NCI-H446 treated with DMSO at 0.1 percent for 48 hours (cell line): ENCODE results near the gene POGK.
"Not testable (repeated sequence)": the region's sequence is repeated elsewhere in the genome, so short reads cannot be mapped to it uniquely, and the experiment has no call there.

Experiments used
- DNase-seq: peaks from one replicate; lab custom pipeline; 2025; lab: John Stamatoyannopoulos, UW

POGK gene, protein sequence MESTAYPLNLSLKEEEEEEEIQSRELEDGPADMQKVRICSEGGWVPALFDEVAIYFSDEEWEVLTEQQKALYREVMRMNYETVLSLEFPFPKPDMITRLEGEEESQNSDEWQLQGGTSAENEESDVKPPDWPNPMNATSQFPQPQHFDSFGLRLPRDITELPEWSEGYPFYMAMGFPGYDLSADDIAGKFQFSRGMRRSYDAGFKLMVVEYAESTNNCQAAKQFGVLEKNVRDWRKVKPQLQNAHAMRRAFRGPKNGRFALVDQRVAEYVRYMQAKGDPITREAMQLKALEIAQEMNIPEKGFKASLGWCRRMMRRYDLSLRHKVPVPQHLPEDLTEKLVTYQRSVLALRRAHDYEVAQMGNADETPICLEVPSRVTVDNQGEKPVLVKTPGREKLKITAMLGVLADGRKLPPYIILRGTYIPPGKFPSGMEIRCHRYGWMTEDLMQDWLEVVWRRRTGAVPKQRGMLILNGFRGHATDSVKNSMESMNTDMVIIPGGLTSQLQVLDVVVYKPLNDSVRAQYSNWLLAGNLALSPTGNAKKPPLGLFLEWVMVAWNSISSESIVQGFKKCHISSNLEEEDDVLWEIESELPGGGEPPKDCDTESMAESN

DNA sequence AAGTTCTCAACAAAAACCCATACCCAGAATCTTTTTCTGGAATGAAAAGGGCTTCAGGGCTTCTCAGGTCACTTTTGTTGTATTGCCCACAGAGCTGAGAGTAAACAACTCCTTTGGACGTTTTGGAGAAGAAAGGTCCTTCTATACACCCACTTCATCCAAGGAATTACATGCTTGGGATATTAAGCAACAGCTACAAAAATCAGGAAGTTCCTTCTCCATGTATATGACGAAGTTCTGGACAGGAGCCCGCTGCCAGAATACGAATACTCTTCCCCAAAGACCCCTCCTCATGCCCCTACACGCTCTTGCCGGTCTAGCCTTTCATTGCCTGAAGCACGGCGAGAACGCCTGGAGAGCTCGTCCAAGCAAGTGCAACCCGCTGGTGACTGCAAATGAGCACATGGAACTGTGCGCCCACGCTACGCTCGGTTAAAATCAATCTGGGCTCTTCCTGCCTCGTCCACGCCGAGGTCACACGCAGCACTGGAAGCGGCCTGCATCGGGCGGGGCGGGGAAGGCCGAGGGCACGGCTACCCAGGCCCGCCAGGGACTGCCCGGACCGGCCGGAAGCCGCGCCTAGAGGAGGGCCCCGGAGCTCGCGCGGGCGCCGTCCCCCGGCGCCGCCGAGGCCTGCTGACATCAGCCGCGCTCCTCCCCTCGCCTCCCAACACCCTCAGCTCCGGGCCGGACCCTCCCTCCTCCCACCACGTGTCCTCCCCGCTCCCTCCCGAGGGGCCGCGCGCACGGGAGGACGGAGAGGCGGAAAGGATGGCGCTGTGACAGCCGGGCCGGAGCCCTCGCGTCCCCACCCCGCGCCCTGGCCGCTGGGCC lies at the start of gene POGK:
POGK (plus strand) TSS at position 710 of the 834 bp plus-strand sequence. CDS start 1,482 bp downstream, outside the sequence.
- peak; percentile 78 for DNase-seq

DNA sequence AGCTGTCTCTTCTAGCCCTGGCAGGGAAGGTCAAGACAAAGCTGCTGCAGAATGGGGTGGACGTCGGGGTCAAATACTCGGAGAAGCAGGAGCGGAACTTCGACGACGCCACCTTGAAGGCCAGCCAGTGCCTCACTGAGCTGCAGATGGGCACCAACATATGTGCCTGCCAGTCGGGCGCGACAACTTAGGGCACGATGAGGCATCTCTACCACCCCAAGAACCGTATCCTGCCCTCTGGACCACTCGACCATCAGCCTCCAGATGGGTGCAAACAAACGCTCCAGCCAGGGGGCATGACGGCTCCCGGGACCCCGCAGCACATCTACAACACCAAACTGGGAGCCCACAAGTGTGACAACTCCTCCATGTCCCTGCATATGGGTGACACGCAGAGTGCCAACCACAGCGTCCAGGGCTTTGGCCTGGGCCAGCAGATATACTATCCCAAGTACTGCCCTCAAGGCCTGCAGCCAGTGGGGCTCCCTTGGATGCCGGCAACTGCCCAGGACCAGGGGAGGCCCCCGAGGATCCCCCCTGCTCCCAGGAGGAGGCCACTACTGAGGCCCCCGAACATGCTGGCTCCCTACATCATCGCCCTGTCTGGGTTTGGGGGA lies 42.5 kb upstream of the POGK start:
- DNase-seq = no peak

DNA sequence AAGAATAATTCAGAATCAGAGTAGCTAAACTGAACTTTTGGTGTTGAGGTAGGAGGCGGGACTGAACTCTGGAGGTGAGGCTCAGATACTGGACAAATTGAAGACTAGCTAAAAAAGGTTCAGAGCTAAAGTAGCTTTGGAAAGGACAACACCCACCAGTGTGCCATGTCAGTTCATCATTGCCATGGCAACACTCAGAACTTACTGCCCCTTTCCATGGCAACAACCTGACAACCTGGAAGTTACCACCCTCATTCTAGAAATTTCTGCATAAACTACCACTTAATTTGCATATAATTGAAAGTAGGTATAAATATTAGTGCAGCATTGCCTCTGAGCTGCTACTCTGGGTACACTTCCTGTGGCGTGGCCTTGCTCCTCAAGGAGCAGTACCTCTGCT lies 30.3 kb upstream of the POGK start:
- DNase-seq = no peak

DNA sequence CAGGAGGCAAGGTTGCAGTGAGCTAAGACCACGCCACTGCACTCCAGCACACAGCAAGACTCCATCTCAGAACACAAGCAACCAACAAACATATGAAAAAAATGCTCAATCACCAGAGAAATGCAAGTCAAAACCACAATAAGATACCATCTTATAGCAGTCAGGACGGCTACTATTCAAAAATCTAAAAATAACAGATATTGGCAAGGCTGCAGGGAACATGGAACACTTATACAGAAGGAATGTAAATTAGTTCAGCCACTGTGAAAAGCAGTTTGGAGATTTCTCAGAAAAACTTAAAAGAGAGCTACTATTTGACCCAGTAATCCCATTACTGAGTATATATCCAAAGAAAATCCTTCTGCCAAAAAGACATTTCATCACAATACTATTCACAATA lies 27.6 kb upstream of the POGK start:
- no peak for DNase-seq

DNA sequence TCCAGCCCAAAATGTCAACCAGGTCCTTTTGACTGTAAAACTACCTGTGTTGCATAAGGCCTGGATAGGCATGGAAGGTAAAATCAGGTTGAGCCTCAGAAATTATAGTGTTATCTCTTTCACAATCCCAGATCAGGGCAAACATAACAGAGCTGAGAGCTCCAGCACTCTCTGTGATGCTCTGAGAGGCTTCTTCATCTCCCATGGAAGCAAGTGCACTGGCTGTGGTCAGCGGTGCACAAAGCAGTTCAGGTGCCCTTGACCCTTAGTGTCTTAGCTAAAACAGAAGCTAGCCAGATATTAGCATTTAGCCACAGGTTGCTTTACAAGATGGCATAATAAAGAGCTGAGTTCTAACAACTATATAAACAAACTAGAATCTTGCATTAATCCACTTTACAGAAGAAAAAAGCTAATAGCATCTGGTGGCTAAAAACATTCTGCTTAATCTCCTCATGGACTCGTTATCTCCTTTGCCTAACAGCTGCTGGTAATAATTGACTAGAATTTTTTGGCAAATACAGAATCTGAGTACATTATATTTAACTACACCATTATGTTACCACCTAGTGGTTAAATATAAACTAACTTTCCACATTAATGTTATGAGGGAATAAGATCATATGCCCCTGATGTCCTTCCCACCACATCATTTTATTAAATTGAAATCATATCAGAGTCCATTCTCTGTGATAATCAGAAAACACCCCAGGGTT lies 25.6 kb upstream of the POGK start:
- no peak for DNase-seq

DNA sequence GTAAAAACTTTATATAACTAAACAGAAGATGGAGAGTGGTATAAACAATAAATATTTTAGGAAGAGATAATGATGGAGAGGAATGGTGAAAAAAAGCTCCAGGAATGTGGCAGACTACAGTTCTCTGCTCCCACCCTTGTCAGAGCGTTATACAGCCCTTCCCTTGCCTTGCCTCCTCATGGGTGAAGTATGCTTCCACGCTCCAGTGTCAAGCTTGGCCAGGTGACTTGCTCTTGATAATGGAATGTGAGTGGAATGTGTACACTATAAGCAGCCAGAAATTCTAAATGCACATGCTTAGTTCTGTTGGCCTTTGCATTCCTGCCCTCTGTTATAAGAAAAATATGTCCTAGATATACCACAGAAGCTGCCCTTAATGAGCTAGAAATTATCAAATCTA lies 24.7 kb upstream of the POGK start:
- no peak for DNase-seq

DNA sequence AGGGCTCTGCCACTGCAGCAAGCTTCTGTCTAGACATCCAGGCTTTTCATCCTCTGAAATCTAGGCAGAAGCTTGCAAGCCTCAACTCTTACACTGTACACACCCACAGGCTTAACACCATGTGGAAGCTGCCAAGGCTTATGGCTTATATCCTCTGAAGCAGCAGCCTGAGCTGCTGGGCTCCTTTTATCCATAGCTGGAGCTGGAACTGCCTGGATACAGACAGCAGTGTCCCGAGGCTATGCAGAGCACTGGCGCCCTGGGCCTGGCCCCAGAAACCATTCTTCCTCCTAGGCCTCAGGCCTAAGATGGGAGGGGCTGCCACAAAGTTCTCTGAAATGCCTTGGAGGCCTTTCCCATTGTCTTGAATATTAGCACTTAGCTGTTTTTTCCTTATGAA lies 19.3 kb upstream of the POGK start:
- DNase-seq = no peak

DNA sequence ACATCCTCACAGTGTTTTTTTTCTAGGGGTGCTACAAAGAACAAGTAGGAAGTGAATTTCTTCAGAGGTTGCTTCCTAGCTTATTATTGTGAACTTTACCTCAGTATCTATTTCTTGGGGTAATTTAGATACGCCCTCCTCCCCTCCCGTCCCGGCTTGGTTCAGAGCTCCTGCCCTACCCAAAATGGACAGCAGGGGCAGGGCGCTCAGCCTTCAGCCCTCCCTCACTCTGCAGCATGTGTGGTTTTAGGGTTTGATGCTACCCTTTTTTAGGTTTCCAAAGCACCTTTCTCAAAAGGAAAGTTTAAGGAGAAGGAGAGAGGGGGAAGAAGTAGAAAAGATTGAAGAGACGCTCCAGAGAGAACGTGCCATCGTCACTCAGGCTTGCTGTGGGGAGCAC lies 16.9 kb upstream of the POGK start:
- DNase-seq = no peak

DNA sequence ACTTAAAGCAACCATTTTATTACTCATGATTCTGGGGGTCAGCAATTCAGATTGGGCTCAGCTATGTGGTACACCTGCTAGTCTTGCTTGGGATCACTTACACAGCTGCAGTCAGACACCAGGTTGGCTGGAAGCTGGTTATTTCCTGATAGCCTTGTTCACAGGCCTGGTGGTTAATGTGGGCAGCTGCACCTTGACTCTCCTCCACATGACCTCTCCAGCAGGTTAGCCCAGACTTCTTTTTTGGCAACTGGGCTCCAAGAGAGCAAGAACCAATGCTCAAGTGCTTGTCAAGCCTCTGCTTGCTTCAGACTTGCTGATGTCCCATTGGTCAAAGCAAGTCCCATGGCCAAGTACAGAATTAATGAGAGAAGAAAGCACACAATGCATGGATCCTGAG lies 11.8 kb upstream of the POGK start:
- DNase-seq = no peak

DNA sequence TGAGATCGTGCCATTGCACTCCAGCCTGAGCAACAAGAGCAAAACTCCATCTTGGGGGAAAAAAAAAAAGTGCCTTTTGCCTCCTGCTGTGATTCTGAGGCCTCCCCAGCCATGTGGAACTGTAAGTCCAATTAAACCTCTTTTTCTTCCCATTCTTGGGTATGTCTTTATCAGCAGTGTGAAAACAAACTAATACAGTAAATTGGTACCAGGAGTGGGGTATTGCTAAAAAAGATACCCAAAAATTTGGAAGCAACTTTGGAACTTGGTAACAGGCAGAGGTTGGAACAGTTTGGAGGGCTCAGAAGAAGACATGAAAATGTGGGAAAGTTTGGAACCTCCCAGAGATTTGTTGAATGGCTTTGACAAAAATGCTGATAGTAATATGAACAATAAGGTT lies 9.5 kb upstream of the POGK start:
- DNase-seq = not testable (repeated sequence)

DNA sequence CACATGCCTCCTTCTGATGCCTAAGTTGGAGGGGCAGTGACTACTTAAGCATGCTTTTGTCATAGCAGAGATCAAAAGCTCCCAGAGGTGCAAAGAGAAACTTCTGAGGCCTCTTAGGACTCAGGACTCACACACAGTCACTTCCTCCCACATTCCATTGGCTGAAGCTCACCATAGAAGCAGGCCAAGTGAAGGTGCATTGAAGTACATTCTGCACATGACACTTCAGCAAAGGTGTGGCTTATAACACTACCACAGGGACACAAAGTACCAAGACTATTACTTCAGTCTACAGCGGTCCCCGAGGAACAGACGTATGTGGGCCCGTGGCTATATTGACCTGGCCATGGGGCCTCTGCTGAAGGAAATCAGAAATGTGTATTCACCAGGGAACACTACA lies 2.5 kb upstream of the POGK start:
- no peak for DNase-seq

DNA sequence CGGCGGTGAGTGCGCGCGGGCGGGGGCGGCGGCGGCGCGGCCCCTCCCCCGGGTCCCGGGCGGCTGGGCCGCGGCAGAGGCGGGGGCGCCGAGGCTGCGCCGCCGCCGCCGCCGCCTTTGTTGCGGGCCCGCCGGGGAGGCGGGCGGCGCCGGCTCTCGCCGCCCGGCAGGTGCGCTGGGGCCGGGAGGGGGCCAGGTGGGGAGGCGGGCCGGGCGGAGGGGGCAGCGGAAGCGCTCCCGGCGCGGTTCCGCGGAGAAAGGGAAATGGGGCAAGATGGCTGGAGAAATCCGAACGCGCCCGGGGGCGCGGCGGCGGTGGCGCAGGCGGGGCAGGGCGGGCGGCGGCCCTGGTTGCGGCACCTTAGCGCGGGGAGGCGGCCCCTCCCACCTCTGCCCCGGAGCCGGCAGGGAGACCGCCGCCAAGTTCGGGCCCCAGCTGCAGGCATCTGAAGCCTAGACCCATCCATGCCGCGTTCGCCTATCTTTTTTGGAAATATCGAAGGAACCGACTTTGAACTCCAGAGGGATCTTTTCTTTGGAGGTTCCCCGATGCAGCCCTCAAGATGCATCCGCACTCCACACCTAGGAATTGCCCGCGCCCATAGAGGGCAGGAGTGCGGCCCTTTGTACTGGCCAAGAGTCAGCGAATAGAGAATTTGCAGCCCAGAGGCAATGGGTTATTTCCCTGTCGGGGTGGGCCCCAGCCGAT lies 479 bp downstream of the POGK start:
- peak; percentile 11 for DNase-seq

DNA sequence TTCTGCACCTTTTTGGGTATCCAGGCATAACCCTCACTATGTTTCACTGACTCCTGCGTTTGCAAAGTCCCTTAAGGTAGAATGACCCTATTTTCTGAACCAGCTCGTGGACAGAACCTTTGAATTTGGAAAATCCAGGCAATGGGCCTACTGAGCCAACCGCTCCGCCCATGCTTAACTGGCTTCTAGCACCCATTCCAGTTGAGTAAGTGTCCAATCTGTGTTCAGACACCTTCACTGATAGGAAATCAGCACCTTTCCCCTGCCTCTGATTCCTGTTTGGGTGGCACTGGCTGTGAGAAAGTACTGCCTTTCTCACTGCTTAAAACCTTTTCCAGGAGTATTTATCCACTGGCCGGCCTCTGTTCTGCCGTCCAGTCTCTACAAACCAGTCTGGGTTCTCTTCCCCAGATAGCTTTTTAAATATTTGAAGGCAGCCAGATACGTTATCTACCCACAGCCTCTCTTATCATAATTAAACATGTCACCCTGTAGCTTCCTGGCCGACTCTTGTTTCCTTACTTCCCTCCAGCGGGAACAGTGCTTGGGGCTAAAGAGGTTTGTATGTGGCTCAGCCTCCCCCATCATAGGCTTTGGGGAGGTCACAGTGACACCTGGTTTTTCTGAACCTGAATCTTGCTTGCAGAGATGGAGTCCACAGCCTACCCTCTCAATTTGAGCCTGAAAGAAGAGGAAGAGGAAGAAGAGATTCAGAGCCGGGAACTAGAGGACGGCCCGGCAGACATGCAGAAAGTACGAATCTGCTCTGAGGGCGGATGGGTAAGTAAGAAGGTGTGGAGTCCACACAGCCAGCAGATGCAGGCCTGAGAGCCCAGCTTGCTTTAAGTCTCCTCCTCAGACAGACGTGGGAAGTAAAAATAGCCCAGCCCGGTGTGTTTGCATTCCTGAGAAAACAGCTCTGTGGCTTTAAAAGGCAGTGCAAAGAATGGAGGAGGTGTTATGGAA lies 1.3 kb downstream of the POGK start:
- DNase-seq = no peak

DNA sequence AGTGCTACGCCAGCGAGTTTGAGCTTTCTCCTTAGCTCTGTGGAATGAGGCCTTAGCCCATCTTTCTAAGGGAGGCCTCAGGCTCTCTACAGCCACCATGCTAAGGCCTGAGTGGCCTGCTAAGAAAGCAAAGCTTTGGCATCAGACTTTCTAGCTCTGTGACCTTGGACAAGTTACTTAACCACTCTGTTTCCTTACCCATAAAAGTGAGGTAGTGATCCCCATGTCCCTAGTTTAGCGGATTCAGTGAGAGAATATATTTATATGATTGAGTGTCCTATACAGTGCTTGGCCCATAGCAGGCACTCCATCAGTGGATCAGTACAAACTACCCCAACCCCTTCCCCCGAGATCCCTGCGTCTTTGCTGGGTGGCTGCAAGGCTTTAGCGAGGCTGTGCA lies 4.0 kb downstream of the POGK start:
- no peak for DNase-seq

DNA sequence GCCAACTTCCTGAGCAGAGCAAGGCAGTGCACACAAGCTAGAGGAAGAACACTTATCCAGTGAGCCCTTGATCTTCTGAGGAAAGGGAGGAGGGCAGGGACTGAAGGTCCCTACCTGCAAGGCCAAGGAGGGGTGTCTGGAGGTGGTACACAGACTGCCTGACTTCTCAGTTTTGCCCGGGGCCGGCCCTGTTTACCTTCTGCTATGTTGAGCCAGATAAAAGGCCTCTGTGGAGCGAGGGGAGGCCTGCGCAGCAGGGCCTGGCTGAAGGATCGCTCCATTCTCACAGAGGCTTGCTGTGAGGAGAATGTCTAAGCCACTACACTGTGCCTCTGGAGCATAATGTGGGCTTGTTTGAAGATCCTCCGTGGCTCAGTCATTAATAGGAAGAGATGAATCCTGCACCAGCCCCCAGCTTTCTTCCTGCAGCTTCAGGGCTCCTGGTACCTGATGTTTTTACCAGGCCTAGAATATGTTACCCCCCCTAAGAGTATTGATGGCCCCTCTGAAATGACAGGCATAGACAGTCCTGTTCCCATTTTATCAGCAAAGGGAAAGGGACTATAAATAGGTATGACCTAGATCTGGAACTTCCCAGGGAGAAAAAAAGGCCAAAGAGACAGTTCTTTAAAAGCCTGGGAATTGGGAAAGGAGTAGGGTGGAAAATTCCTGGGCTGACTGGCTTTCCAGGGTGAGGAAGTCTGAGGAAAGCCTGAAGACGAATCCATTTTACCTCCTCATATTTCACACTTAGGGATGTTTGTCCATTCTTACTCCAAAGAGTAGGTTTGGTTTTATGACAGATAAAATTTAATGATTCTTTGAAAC lies 4.7 kb downstream of the POGK start:
- no peak for DNase-seq

DNA sequence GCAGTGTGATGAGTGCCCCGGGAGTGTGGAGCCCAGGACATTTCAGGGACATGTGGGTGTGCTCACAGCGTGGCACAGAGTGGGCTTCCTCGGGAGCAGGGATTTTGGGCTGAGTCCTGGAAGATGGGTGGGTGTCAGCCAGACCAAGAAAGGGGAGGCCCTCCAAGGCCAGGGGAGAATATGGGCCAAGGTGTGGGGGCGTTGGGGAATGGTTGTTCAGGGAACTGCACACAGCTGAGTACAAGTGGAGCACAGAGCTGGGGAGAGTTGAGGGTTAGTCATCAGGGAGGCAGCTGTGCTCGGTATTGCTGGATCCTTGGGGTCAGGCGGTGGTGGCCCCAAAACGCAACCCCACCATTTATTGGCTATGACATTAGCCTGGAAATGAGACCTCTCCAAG lies 5.5 kb downstream of the POGK start:
- DNase-seq = no peak

DNA sequence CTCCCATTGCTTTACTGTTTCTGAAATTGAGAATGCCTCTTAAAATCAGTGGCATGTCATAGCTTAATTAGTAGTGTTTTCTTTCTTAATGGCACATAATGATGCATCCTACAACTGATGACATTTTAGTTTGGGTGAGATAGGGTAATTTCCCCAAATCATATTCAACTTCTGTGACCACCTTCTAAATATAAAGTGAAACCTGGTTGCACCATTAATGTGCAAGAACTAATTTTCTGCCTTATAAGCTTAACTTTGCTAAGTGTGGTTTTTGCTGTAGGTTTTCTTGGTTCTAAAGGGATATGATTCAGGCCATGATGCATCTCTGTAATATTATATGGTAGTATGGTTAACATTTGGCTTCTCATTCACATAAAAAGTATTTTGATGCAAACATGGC lies 8.9 kb downstream of the POGK start:
- DNase-seq = no peak

DNA sequence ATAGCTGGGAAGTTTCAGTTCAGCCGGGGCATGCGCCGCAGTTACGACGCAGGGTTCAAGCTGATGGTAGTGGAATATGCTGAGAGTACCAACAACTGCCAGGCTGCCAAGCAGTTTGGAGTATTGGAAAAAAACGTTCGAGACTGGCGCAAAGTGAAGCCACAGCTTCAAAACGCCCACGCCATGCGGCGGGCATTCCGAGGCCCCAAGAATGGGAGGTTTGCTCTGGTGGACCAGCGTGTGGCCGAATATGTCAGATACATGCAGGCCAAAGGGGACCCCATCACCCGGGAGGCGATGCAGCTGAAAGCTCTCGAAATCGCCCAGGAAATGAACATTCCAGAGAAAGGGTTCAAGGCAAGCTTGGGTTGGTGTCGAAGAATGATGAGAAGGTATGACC lies 9.9 kb downstream of the POGK start:
- DNase-seq = no peak

DNA sequence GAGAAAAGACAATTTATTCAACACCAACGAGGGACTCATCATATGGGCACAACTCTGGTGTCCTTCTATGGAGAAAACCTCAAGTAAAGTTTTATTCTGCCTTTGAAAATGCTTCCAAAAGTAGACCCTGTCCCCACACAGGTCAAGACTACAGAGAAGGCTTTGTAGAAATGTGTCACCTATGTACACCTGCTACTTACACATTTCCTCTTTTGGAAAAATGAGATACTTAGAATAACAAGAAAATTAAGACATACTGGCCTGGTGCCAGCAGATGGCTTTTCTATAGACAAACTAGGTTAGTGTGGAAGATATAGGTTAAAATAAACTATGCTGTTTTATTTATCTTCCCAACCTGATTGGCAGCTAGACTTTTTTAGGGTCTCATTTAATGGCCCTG lies 13.6 kb downstream of the POGK start:
- DNase-seq = no peak
